OCI-LY7 (cell line): ENCODE data around the gene SRCIN1.

Experiments used
- CTCF ChIP-seq: fragments of 200-600 bp; sonication (generic); conservative IDR thresholded peaks from 2 replicates; pipeline ENCODE4 v1.5.1; 2014; ENCODE audit warnings: mild to moderate bottlenecking, antibody characterized with exemption, low read length, moderate library complexity, mixed read lengths
- EZH2phosphoT487 ChIP-seq: fragments of 200-600 bp; sonication (generic); IDR thresholded peaks from 2 replicates; pipeline ENCODE4 v1.6.1; 2018; ENCODE audit warnings: low read depth, borderline replicate concordance, mild to moderate bottlenecking, mixed run types, antibody characterized with exemption, low read length, moderate library complexity, mixed read lengths

GRCh38 chr17:38542286-38542685 lies 63.5 kb downstream of the SRCIN1 start:
- TF ChIP-seq CTCF: no peak
- no peak for TF ChIP-seq EZH2phosphoT487
